Upper lobe of right lung (tissue), 1 donor: Measurements from ENCODE around the gene ACOXL. TPM values are rescaled to one million over a fixed set of nuclear protein-coding genes. Genes with fewer than 3 reads are reported as not detected.

ENCODE experiments used
- ATAC-seq: fragments of 200-7000 bp; cut with Tn5 transposase; one replicate; pipeline ENCODE4 v1.9.1; 2020; ENCODE audit warnings: mild to moderate bottlenecking, moderate library complexity
- DNase-seq: peaks from one replicate; pipeline ENCODE4 v3.0.0-alpha.2; 2020
- H3K27ac ChIP-seq: fragments of 200-600 bp; one replicate; pipeline ENCODE4 v1.8.0; 2022
- H3K27me3 ChIP-seq: fragments of 200-600 bp; one replicate; pipeline ENCODE4 v1.8.0; 2022; ENCODE audit warnings: mild to moderate bottlenecking
- H3K36me3 ChIP-seq: fragments of 200-600 bp; one replicate; pipeline ENCODE4 v1.8.0; 2022
- H3K4me1 ChIP-seq: fragments of 200-600 bp; one replicate; pipeline ENCODE4 v1.8.0; 2022
- H3K4me3 ChIP-seq: fragments of 200-600 bp; one replicate; pipeline ENCODE4 v1.8.0; 2022; ENCODE audit warnings: mild to moderate bottlenecking
- H3K9me3 ChIP-seq: fragments of 200-600 bp; one replicate; pipeline ENCODE4 v1.8.0; 2022
- intact Hi-C: fragments of 100-400 bp; cut with DNase I; formaldehyde crosslinking; loops from one replicate; pipeline ENCODE4 v1.11.0; 2022
- total RNA-seq: library from RNA; stranded (reverse); fragmentation: NEBNext Ultra II Directional; extraction: Animal tissue kit (Norgen Biotek cat#: 25700); gene quantifications from one replicate; pipeline ENCODE4 v1.2.1, GENCODE V29; 2021
- TF ChIP-seq, protein P1 (sequence below): fragments of 200-600 bp; IDR thresholded peaks from one replicate; pipeline ENCODE4 v1.8.0; 2022; ENCODE audit warnings: antibody characterized with exemption
- donor health status: DM: no; HTN: yes; CAD: no; lungs with severe emphysema.

The ACOXL gene
- total RNA-seq, 1 donor from 2014 or later = 47.5 TPM

DNA sequence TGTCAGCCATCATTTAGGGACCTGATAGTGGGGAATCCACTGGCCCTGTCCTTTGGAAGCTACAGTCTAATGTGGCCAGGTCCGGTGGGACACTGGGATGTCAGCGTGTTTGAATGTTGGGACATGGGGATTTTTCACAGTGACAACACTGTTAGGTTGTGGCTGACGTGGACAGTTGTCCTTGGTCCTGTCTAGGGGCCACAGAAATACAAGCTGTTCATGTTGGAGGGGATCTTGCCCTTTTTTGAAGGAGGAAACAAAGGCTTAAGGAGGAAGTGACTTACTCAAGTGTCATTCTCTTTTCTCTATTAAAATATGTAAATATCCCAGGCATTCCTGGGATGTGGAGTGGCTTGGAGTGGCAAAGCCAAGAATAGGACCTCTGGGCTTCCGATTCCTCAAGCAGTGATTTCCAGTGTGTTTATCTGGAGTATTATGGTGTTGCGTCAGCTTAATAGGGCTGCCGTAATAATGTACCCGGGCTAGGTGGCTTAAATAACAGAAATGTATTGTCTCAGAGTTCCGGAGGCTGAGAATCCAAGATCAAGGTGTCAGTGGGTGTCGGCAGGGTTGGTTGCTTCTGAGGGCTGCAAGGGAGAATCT, 8.5 kb downstream of the ACOXL start:
- Histone ChIP-seq H3K27me3 (peaks cover 10% of the 10 kb centered on the region), H3K4me3 (no peak overlapping the region), H3K27ac (peak overlapping the region; percentile 13), H3K9me3 (no peaks in the 10 kb centered on the region), H3K36me3 (no peaks in the 10 kb centered on the region), H3K4me1 (no peaks in the 10 kb centered on the region)
- ATAC-seq = peak; percentile 83
- intact Hi-C loops = no loop called here
- TF ChIP-seq, protein P1, sequence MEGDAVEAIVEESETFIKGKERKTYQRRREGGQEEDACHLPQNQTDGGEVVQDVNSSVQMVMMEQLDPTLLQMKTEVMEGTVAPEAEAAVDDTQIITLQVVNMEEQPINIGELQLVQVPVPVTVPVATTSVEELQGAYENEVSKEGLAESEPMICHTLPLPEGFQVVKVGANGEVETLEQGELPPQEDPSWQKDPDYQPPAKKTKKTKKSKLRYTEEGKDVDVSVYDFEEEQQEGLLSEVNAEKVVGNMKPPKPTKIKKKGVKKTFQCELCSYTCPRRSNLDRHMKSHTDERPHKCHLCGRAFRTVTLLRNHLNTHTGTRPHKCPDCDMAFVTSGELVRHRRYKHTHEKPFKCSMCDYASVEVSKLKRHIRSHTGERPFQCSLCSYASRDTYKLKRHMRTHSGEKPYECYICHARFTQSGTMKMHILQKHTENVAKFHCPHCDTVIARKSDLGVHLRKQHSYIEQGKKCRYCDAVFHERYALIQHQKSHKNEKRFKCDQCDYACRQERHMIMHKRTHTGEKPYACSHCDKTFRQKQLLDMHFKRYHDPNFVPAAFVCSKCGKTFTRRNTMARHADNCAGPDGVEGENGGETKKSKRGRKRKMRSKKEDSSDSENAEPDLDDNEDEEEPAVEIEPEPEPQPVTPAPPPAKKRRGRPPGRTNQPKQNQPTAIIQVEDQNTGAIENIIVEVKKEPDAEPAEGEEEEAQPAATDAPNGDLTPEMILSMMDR = no peak
- DNase-seq = no peak

DNA sequence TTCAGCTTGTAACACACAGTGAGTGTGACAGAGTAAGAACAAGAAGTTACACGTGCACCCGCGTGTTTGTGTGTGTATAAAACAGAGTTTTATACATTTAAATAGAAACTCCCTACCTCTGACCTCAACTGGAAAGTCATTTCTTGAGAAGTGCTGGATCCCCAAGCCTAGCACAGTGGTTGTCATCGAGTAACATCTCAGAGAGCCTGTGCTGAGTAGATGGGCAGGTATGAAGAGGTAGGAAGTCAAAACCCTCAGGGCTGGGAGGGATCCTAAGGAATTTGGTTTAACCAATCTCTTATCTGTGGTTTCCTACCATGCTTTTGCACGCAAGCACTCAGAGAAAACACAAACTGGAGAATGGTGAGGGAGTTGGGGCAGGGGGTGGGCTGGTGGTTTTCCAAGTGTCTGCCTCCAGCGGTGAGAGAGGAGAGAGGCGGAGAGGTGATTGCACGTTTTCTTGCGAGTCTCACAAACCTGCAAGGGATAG, 9.2 kb downstream of the ACOXL start:
- TF ChIP-seq, protein P1 = peak; percentile 8
- H3K4me3 ChIP-seq = no peak overlapping the region
- DNase-seq (no peak), ATAC-seq (peak; percentile 68)
- peak overlapping the region; percentile 13 for H3K27ac ChIP-seq
- H3K9me3 ChIP-seq = no peaks in the 10 kb centered on the region
- H3K4me1 ChIP-seq = no peaks in the 10 kb centered on the region
- intact Hi-C loops = no loop called here
- no peaks in the 10 kb centered on the region for H3K36me3 ChIP-seq
- H3K27me3 ChIP-seq = peaks cover 10% of the 10 kb centered on the region

DNA sequence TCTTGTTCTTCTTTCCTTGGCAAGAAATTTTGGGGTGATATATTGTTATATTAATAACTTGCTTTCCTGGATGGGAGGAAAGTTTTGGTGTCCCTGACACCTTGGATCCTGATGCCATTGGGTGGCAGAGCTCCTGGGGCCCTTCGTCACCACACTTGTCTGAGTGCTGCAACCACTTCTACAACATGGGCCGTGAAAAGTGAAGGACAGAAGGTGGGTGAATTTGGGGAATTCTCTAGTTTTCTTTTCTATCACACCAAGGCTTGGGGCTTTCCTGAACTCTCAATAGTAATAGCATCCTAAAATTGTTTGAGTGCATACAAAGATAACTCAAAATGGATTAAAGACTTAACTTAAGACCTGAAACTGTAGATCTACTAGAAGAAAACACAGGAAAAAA, 10.0 kb downstream of the ACOXL start:
- TF ChIP-seq, protein P1 = no peak
- intact Hi-C loops = no loop called here
- Histone ChIP-seq H3K4me1 (no peaks in the 10 kb centered on the region), H3K27me3 (peaks cover 10% of the 10 kb centered on the region), H3K9me3 (no peaks in the 10 kb centered on the region), H3K4me3 (no peak overlapping the region), H3K27ac (no peak overlapping the region), H3K36me3 (no peaks in the 10 kb centered on the region)
- DNase-seq = no peak
- ATAC-seq = no peak

DNA sequence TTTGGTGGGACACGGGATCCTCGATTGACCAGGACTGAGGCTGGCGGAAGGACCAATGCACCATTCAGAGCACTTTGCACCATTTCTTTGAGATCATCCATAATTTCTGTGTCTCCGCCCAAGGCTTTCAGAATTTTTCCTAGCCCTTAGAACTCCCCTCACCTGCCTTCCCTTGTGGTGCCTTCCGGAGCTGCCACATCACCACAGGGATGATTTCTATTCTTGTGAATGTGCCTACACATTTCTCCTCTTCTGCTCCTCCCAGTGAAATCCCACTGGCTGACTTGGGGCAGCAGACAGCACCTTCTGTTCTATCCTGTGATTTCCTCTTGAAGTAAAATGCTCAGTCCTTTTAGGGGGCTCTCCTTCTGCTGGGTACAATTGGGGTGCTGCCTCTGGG, 11.2 kb downstream of the ACOXL start:
- no peaks in the 10 kb centered on the region for H3K27me3 ChIP-seq
- H3K4me3 ChIP-seq = no peak overlapping the region
- no peak for ATAC-seq
- intact Hi-C loops = no loop called here
- no peaks in the 10 kb centered on the region for H3K4me1 ChIP-seq
- H3K27ac ChIP-seq = no peak overlapping the region
- TF ChIP-seq, protein P1 = no peak
- no peaks in the 10 kb centered on the region for H3K9me3 ChIP-seq
- no peak for DNase-seq
- H3K36me3 ChIP-seq = no peaks in the 10 kb centered on the region

DNA sequence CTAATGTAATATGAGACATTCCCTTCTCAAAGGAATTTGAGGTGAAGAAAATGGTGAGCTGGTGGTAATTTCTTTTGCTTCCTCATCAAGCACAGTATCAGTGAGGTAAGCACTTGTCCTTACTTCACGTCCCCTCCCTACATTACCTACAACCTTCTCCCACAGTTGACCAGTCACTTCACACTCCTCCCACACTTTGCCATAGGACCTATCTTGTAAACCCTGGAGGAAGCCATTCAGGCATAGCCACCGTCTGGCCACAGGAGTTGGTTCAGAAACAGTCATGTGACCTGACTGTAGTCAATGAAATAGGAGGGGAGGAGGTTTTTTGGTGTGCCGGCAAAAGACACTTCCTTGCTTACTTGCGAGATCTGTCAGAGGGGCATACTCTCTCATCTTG, 12.1 kb downstream of the ACOXL start:
- Histone ChIP-seq H3K9me3 (no peaks in the 10 kb centered on the region), H3K36me3 (no peaks in the 10 kb centered on the region), H3K27me3 (no peaks in the 10 kb centered on the region), H3K27ac (no peak overlapping the region), H3K4me3 (no peak overlapping the region), H3K4me1 (no peaks in the 10 kb centered on the region)
- ATAC-seq = no peak
- TF ChIP-seq, protein P1 = no peak
- intact Hi-C loops = no loop called here
- DNase-seq = no peak

DNA sequence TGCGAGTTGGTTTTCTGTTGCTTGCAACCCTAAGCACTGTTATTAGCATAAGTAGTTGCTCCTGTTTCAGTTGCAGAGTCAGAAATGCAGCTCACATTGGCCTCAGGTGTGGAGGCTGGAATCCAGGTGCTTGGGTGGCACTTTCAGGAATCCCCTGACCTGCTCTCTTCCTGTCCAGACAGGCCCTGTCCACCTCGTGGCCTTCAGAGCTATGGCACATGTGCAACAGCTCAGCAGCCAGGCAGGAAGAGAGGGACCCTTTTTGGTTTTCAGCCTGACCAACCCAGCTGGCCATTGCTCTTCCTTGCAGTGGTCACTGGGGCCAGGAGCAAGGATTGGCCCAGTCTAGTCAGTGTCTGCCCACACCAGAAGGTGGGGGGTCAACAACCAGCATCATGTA, 12.7 kb downstream of the ACOXL start:
- no peaks in the 10 kb centered on the region for H3K9me3 ChIP-seq
- H3K4me1 ChIP-seq = no peaks in the 10 kb centered on the region
- intact Hi-C loops = no loop called here
- no peaks in the 10 kb centered on the region for H3K27me3 ChIP-seq
- no peak for ATAC-seq
- no peaks in the 10 kb centered on the region for H3K36me3 ChIP-seq
- H3K27ac ChIP-seq = no peak overlapping the region
- DNase-seq = no peak
- no peak overlapping the region for H3K4me3 ChIP-seq
- TF ChIP-seq, protein P1 = no peak
